Measurements from ENCODE around the gene MYT1.
"Not testable (repeated sequence)": the region's sequence is repeated elsewhere in the genome, so short reads cannot be mapped to it uniquely, and the experiment has no call there.

MYT1 gene

GRCh38 chr20:64186071-64186598, 21.9 kb downstream of the MYT1 start:
- no peak for ATAC-seq
- H3K4me1 Mint-ChIP-seq = peaks cover 14% of the 10 kb centered on the region

GRCh38 chr20:64187213-64187612, 23.0 kb downstream of the MYT1 start:
- H3K4me3 Mint-ChIP-seq; H3K36me3 Mint-ChIP-seq; ATAC-seq; H3K9me3 Mint-ChIP-seq; DNase-seq (ENCODE audit: low spot score in 2 of 2); H3K27ac Mint-ChIP-seq: not testable (repeated sequence)
- peaks cover 10% of the 10 kb centered on the region for H3K4me1 Mint-ChIP-seq

More at GRCh38 chr20:64186071-64186598, 21.9 kb downstream of the MYT1 start:
- Mint-ChIP-seq H3K4me3 (no peak overlapping the region), H3K36me3 (no peaks in the 10 kb centered on the region), H3K27ac (no peak overlapping the region), H3K9me3 (no peaks in the 10 kb centered on the region)
- DNase-seq (ENCODE audit: low spot score in 2 of 2) = no peak

- H3K4me1 Mint-ChIP-seq = peaks cover 10% of the 10 kb centered on the region
- H3K9me3 Mint-ChIP-seq = no peaks in the 10 kb centered on the region
- H3K27ac Mint-ChIP-seq = no peak overlapping the region
- DNase-seq (ENCODE audit: low spot score in 2 of 2) = no peak
- ATAC-seq = no peak
- H3K4me3 Mint-ChIP-seq = no peak overlapping the region
- H3K36me3 Mint-ChIP-seq = no peaks in the 10 kb centered on the region
Observed at GRCh38 chr20:64188091-64188490, 23.8 kb downstream of the MYT1 start.

GRCh38 chr20:64188682-64189529, 24.7 kb downstream of the MYT1 start:
- H3K4me3 Mint-ChIP-seq = no peak overlapping the region
- H3K36me3 Mint-ChIP-seq = no peaks in the 10 kb centered on the region
- H3K27ac Mint-ChIP-seq = no peak overlapping the region
- H3K4me1 Mint-ChIP-seq = peaks cover 10% of the 10 kb centered on the region
- DNase-seq (ENCODE audit: low spot score in 2 of 2) = no peak
- no peaks in the 10 kb centered on the region for H3K9me3 Mint-ChIP-seq
- ATAC-seq = no peak

- Mint-ChIP-seq H3K9me3 (no peaks in the 10 kb centered on the region), H3K4me1 (peaks cover 7% of the 10 kb centered on the region), H3K36me3 (no peaks in the 10 kb centered on the region), H3K27ac (no peak overlapping the region), H3K4me3 (no peak overlapping the region)
- DNase-seq (ENCODE audit: low spot score in 2 of 2) (no peak), ATAC-seq (no peak)
Observed at GRCh38 chr20:64189530-64189966, 25.3 kb downstream of the MYT1 start.

GRCh38 chr20:64189986-64190385, 25.7 kb downstream of the MYT1 start:
- ATAC-seq = no peak
- no peak for DNase-seq (ENCODE audit: low spot score in 2 of 2)
- no peaks in the 10 kb centered on the region for H3K36me3 Mint-ChIP-seq
- H3K4me1 Mint-ChIP-seq = peaks cover 3% of the 10 kb centered on the region
- no peak overlapping the region for H3K27ac Mint-ChIP-seq
- H3K9me3 Mint-ChIP-seq = no peaks in the 10 kb centered on the region
- H3K4me3 Mint-ChIP-seq = no peak overlapping the region

- Mint-ChIP-seq H3K36me3 (no peaks in the 10 kb centered on the region), H3K4me1 (no peaks in the 10 kb centered on the region), H3K4me3 (no peak overlapping the region), H3K9me3 (no peaks in the 10 kb centered on the region), H3K27ac (no peak overlapping the region)
- DNase-seq (ENCODE audit: low spot score in 2 of 2) (no peak), ATAC-seq (no peak)
Observed at GRCh38 chr20:64191002-64191401, 26.8 kb downstream of the MYT1 start.

- H3K4me1 Mint-ChIP-seq = no peaks in the 10 kb centered on the region
Observed at GRCh38 chr20:64192406-64192805, 28.2 kb downstream of the MYT1 start.

GRCh38 chr20:64193058-64193457, 28.8 kb downstream of the MYT1 start:
- H3K4me1 Mint-ChIP-seq = no peaks in the 10 kb centered on the region
- peak; percentile 42 for ATAC-seq
- no peak overlapping the region for H3K27ac Mint-ChIP-seq
- no peaks in the 10 kb centered on the region for H3K36me3 Mint-ChIP-seq
- DNase-seq (ENCODE audit: low spot score in 2 of 2) = no peak
- no peaks in the 10 kb centered on the region for H3K9me3 Mint-ChIP-seq
- H3K4me3 Mint-ChIP-seq = no peak overlapping the region

More at GRCh38 chr20:64192406-64192805, 28.2 kb downstream of the MYT1 start:
- DNase-seq (ENCODE audit: low spot score in 2 of 2) (no peak), ATAC-seq (no peak)
- Mint-ChIP-seq H3K27ac (no peak overlapping the region), H3K4me3 (no peak overlapping the region), H3K9me3 (no peaks in the 10 kb centered on the region), H3K36me3 (no peaks in the 10 kb centered on the region)

- DNase-seq (ENCODE audit: low spot score in 2 of 2) = no peak
- ATAC-seq = no peak
- Mint-ChIP-seq H3K4me1 (no peaks in the 10 kb centered on the region), H3K9me3 (no peaks in the 10 kb centered on the region), H3K4me3 (no peak overlapping the region), H3K36me3 (no peaks in the 10 kb centered on the region), H3K27ac (no peak overlapping the region)
Observed at GRCh38 chr20:64194269-64194668, 30.0 kb downstream of the MYT1 start.

GRCh38 chr20:64196309-64196708, 32.1 kb downstream of the MYT1 start:
- H3K9me3 Mint-ChIP-seq = no peaks in the 10 kb centered on the region

GRCh38 chr20:64196847-64197306, 32.6 kb downstream of the MYT1 start:
- H3K4me3 Mint-ChIP-seq = no peak overlapping the region
- H3K9me3 Mint-ChIP-seq = no peaks in the 10 kb centered on the region
- DNase-seq (ENCODE audit: low spot score in 2 of 2) (no peak), ATAC-seq (no peak)
- no peaks in the 10 kb centered on the region for H3K36me3 Mint-ChIP-seq
- no peaks in the 10 kb centered on the region for H3K4me1 Mint-ChIP-seq
- H3K27ac Mint-ChIP-seq = no peak overlapping the region

More at GRCh38 chr20:64196309-64196708, 32.1 kb downstream of the MYT1 start:
- no peak overlapping the region for H3K4me3 Mint-ChIP-seq
- ATAC-seq = no peak
- H3K27ac Mint-ChIP-seq = no peak overlapping the region
- DNase-seq (ENCODE audit: low spot score in 2 of 2) = no peak
- no peaks in the 10 kb centered on the region for H3K36me3 Mint-ChIP-seq
- no peaks in the 10 kb centered on the region for H3K4me1 Mint-ChIP-seq

GRCh38 chr20:64198347-64198746, 34.1 kb downstream of the MYT1 start:
- H3K9me3 Mint-ChIP-seq = no peaks in the 10 kb centered on the region
- no peaks in the 10 kb centered on the region for H3K36me3 Mint-ChIP-seq
- ATAC-seq (no peak), DNase-seq (ENCODE audit: low spot score in 2 of 2) (no peak)
- no peak overlapping the region for H3K4me3 Mint-ChIP-seq
- no peaks in the 10 kb centered on the region for H3K4me1 Mint-ChIP-seq
- no peak overlapping the region for H3K27ac Mint-ChIP-seq

GRCh38 chr20:64199395-64199794, 35.1 kb downstream of the MYT1 start:
- H3K27ac Mint-ChIP-seq = no peak overlapping the region
- DNase-seq (ENCODE audit: low spot score in 2 of 2) (no peak), ATAC-seq (no peak)
- H3K4me3 Mint-ChIP-seq = no peak overlapping the region
- no peaks in the 10 kb centered on the region for H3K9me3 Mint-ChIP-seq
- H3K36me3 Mint-ChIP-seq = no peaks in the 10 kb centered on the region
- no peaks in the 10 kb centered on the region for H3K4me1 Mint-ChIP-seq

GRCh38 chr20:64200740-64201139, 36.5 kb downstream of the MYT1 start:
- H3K27ac Mint-ChIP-seq = no peak overlapping the region
- H3K4me3 Mint-ChIP-seq = no peak overlapping the region
- H3K36me3 Mint-ChIP-seq = no peaks in the 10 kb centered on the region
- ATAC-seq (no peak), DNase-seq (ENCODE audit: low spot score in 2 of 2) (no peak)
- H3K4me1 Mint-ChIP-seq = no peaks in the 10 kb centered on the region
- no peaks in the 10 kb centered on the region for H3K9me3 Mint-ChIP-seq

GRCh38 chr20:64201653-64202052, 37.4 kb downstream of the MYT1 start:
- no peaks in the 10 kb centered on the region for H3K9me3 Mint-ChIP-seq
- H3K4me1 Mint-ChIP-seq = no peaks in the 10 kb centered on the region
- H3K27ac Mint-ChIP-seq = no peak overlapping the region
- H3K4me3 Mint-ChIP-seq = no peak overlapping the region
- ATAC-seq = no peak
- DNase-seq (ENCODE audit: low spot score in 2 of 2) = no peak
- H3K36me3 Mint-ChIP-seq = no peaks in the 10 kb centered on the region
